NOMO-1 treated with dmso at 0.1 percent for 144 hours (cell line): ENCODE results near the gene TK2.

Source experiments
- DNase-seq: peaks from one replicate; lab custom pipeline; 2025; ENCODE audit not compliant: unreplicated experiment; lab: John Stamatoyannopoulos, UW

The TK2 gene

DNA sequence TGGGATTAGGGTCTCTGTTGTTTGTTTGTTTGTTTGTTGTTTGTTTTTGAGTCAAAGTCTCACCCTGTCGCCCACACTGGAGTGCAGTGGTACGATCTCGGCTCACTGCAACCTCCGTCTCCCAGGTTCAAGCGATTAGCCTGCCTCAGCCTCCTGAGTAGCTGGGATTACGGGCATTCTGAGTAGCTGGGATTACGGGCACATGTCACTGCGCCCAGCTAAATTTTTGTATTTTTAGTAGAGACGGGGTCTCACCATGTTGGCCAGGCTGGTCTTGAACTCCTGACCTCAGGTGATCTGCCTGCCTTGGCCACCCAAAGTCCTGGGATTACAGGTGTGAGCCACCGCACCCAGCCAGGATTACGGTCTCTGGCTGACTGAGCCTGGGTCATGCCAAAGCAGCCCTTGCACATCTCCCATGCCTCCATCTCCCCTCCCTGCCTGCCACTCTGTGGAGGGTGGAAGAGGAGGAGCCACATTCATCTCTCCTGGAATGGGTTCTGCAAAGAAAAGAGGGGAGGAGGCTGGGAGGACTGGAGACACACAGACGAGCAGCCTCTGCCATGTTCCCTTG is 63.6 kb downstream of the TK2 start:
- DNase-seq = no peak

DNA sequence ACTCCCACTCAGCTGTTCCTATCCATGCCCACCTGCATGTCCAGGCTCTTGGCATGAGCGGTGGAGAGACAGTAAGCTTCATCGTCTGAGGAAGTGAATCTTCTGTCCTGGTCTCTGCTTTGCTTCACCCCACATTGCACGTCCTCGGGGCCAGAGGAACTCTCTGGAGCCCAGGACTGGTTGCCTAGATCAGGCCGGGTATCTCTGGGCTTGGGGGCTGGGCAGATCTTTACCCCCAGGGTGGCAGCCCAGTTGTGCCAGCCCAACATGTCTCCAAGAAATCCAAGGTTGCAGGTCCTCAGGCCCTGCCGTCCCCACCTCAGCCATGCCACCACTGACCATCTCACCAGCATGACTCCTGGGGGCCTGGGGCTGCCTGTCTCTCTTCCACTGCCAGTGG is 64.5 kb downstream of the TK2 start:
- DNase-seq = no peak

DNA sequence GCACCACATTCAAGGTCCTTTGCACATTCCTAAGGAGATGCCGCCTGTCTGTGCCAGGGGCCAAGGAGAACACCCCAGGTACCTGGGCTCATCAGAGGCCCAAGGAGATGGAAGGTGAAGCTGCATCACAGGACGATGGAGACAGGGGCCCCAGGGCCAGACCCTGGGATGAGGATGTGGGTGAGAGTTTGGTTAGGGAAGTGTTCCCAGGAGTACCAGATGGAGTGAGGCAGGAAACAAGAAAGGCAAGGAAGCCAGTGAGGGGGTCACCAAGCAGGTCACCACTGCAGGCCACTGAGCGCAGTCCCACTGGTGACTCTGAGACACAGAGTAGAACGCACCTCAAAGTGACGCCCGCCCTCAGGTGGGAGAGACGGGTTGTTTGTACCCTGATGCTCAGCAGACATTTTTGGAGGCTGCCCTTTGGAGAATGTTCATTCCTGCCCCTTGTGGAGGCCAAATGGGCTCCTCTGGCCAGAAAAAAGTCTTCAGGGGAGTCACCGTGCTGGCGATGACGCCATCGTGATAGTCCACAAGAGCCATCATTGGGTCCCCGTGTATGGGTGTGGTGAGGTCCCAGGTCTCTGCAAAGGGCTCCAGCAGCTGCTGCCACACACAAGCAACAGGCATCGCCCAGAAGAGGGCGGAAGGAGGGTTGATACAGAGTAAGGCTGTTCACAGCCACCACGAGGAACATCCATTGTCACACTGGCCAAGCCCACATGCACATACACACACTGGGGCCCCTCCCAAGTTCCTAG is 65.3 kb downstream of the TK2 start:
- no peak for DNase-seq

DNA sequence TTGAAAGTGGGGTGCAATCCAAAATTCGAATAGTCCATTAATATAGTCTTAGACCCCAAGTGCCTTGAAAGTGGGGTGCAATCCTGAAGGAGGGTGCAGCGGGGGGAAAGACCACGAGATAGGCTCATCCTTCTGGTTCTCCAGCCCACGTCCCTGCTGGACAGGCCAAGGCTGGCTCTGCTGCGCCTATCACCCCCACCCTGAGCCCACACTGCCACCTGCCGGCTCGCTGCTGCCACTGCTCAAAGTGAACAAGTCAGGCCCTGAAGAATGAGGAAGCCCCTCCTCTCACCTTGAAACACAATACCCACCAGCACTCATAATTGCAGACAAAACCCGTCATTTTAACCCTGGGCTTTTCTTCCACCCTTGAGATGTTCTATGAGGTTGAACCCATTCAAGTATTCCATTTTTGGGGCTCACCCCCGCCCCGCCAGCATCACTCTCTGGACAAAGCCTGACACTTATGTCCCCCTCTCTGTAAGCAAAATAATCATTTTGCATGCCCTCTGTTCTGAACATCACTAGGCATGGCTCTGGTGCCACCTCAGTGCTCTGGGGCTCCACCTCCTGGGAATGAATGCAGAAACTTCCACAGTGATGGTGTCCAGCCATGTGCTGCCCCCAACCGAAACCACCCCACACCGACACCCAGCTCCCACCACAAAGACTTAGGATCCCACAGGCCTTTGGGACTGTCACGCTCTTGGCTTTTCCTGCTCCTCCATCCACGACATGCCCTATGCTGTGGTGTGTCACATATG is 66.1 kb downstream of the TK2 start:
- DNase-seq = peak; percentile 65

DNA sequence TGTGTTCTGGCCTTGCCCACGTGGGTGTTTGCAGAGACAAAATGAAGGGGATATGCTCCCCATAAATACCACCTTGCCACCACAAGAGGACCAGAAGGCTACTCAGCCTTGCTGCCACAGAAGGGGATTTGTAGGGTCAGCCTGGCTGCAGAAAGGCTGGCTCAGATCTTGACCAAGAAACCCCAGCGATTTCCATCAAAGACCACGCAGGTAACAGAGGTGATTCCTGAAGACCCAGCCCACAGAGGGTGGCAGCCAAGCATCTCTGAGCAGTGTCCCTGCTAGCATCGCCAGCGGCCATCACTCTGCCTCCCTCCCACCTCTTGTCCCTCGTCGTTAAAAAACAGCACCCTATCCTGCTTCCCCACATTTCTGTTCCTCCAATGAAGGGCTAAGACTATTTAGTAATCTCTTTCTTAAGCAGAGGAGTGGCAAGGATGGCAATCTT is 68.0 kb downstream of the TK2 start:
- DNase-seq = no peak

DNA sequence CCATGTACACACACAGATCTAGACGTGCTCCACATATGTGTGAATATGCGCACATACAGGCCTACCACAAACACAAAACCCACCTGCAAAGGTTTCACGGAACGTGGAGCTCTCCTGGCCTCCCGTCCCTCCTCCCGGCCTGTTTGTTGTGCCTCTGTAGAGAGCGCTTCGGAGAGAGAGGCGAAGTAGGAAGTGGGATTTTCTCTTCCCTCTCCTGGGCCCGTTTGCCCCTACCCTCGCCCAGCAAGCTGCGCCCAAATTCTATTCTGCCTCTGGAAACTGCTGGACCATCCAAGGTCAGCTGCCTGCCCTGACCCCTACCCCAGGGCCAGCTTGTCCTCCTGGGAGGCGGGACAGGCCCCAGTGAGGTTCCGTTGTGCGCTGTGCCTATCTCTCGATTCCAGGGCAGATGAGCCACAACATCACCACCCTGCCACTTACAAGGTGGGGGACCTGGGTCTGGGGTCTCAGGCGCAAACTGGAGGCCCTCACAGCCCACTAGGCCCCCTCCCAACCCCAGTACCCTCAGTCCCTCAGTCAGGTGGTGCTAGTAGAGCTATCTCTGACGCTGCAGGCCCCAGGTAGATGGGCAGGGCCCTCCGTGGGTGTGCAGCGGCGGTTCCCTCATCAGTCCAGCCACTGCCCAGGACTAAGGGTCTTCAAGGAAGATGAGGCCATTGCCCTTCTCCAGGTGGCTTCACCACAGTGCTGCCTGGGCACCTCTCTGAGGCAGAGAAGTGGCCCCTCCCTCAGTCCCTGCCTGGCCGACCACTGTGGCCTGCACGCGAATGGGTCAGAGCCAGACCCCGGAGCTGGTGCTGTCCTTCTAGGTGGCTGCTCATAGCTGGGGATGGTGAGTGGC is 68.6 kb downstream of the TK2 start:
- DNase-seq = no peak

DNA sequence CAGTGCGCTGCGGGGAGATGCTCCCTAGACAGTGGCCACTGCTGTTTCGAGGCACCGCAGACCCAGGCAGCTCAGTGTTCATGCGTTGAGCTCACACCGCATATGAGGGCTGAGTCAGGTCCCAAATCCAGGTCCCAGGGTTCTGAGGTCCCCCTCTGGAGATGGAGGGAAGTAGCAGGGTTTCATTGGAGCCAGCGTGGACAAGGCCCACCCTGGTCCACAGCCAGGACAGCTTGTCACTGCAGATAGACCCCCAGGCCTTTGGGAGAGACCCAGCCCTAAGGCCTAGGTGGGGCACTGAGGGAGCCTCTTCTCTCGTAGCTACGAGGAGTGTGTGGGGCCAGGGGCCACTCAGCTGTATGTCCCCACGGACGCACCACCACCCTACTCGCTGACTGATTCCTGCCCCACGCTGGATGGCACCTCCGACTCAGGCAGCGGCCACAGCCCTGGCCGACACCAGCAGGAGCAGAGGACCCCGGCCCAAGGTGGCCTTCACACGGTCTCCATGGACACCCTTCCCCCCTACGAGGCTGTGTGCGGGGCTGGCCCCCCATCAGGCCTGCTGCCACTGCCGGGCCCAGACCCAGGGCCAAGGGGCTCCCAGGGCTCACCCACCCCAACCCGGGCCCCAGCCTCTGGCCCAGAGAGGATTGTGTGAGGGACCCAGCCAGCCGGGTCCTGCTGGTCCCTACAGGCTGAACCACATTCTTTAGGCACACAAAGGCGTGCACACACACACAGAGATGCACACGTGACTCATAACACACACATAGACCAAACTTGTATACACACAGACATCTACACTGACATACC is 69.4 kb downstream of the TK2 start:
- DNase-seq = no peak

DNA sequence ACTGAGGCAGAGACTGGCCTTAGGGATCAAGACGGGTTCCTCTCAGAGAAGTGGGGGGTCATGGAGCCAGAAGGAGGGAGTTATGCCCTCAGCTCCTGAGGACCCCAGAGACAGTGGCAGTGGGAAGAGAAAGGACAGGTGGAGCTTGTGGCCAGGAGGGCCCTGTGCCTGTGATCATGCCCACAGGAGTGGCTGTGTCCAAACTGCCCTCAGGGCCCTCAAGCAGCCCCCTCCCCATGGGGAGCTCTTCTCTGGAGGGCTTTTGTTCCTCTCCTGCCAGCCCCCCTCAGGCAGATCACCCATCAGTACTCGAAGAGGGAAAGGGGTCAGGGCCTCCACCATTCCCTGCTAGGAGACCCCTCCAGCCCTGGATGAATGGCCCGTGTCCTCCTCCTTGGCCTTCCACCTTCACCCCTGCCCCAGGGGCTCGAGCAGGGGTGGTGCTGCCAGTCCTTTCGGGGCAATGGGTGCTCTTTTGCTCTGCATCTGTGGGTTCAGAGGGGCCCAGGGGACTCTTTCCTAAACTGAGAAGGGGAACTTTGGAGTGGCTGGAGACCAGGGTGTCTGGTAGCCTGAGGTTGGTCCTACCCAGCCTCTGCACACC is 70.2 kb downstream of the TK2 start:
- DNase-seq = no peak

DNA sequence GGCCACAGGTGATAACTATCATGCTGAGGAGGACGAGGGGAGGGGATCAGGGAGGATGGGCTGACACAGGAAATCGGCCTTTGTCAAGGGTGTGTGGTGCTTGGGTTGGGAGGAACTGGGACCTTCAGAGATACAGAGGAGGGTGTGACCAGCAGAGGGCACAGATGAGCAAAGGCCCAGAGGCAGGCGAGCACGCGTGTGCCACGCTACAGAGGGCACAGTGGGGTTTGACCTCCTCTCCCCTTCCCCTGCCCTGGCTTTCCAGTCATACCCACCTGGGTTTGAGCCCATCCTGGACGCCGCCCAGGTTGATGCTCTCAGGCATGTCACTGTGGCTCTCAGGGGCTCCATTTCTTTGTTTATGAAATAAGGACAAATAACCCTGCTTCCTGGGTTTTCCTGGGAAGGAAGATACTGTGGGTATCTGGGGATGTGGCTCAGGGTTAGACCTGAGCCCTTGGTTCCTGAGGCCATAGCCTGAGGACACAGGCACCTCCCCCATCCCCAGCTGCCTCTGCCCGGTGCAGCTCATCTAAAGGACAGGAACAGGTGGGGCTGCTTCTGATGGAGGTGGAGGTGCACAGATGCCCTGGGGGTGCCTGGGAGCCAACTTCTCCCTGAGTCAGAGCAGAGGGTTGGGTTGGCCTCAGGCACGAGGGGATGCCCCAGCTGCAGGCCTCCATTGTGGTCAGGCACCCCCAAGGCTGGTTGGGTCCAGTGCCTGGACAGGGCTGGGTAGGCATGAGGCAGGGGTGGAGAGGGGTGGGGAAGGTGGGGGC is 71.0 kb downstream of the TK2 start:
- DNase-seq = peak; percentile 71

DNA sequence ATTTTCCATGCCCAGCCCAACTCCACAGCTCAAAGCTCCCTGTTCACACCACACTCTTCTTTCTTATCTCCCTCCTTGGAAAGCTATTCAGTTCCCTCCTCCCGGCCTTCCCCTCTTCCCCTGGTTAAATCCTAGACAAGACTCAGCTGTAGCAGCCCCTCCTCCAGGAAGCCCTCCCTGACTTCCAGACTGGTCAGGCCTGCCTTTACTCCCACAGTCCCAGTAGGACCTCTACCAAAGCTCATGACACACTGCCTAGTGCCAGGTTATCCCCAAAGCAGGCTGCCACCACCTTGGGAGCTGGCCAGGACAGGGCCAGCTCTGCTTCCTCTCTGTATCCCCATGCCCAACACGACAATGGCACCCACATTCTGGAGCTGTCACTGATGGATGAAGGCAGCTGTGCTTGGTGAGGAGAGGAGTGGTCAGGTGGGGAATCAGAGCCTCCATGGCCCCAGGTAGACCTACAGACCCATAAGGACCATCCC is 72.8 kb downstream of the TK2 start:
- no peak for DNase-seq

DNA sequence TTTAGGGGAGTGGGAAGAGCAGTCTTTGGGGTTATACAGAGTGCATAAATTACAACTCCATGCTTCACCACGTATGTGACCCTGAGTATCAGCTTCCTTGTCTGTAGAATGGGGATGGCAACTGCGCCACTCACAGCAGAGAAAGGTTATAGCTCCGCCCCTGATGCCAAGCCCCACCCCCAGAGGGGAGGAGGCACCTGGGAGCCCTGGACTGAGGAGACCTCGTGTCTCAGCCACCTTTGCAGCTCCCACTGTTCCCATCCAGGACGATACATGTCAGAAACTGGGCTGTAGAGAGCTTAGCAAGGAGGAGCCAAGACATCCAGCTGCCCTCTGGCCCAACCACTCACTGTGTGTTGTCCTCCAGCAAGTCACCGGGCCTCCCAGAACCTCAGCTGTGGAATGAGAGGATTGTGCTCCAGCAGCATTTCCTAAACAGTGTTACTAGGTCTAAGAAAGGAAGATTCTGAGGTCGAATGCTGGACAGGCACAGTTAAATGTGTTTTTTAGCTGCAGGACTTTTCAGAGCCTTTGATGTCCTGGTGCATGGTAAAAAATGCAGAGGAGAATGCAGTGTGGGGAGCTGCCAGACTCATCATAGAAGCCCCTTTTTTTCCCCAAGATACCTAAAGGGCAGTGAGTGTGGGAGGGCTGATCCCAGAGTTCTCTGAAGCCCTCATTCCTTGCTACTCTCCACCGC is 73.4 kb downstream of the TK2 start:
- DNase-seq = no peak

DNA sequence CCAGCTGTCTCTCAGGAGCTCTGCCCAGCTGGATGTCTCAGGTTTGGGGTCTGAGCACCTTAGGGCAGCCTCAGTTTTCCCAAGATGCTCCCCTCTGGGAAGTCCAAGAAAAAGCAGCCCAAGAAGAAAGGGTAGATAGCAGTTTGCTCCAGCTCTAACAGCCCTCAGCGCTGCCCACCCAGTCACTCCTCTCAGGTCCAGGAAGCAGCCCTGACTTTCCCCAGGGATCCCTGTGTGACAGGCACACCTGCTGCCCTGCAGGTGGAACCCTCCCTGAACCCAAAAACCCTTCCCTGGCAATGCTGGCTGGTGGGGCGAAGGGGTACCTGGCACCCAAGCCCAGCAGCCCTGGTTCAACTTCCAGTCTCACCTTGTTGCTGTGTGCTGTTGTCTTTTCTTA is 74.7 kb downstream of the TK2 start:
- no peak for DNase-seq

DNA sequence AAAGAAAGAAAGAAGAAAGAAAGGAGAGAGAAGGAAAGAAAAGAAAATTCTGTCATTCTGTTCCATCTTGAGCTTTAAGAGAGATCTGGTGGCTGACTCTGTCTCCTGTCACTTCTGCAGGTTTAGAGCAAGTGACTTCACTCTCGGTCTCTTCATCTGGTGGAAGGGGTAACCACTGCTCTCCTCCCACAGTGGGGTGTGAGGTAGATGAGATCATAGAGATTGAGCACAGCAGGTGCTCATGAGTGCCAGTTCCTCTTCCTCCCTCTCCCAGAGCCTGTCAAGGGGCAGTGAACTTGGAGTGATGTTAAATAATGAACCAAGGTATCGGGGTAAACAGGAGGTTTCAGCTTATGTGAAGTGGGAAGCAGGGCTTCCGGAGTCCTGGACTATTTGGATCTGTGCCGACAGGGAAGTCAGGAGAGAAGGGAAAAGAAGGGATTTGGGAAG is 75.1 kb downstream of the TK2 start:
- peak; percentile 19 for DNase-seq

DNA sequence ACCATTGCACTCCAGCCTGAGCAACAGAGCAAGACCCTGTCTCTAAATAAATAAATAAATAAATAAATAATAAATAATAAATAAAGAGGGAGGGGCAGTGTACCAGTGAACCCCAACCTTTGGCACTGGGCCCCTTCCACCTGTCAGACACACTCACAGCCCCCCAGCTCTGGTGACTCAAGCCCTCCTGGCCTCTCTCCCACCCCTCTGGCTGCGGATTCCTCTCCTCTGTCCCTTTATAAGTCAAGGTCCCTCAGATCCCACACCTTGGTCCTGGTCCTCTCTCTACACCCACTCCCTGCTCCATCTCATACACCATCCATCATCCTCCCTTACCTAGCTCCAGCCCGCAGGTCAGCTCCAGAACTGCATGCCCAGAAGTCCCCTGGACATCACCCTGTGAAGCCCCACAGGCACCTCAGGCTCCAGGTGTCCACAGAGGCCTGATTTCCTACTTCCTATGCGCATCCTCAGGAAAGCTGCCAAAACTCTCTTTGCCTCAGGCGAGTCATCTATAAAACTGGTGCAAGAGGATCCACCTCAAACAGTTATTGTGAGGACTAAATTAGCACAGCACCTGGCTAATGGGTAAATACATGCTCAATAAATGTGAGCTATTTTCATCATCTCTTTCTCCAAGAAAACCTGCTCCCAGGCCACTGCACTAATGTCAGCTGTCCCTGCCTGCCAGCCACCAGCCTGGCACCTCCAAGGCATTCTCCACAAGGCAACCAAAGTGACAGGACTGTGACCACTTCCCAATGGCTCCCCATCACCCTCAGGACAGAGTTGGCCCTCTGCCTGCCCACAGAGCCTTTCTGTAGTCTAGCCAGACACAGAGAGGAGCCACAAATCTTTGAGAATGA is 76.0 kb downstream of the TK2 start:
- no peak for DNase-seq

DNA sequence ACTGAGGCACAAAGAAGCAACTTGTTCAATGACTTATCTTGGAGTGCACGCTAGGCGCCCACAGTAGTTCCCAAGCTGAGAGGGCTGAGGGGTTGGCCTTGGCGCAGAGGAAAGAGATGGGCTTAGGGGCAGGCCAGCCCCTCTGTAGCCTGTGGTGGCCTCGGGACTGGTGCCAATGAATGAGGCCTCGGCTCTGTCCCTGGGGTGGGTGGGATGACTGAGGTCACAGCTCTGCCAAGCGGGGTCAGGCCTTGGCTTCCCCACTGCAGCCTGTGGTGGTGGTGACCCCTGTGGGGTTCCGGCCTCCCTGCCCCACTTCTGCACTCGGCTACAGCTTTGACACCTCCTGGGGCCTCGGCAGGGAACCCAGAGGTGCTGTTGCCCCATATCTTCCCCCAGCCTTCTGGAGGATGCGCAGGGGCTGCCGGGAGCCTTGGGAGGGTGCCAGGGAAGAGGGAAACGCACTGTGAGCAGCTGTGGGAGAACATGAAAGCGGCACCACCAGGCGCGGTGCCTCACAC is 76.8 kb downstream of the TK2 start:
- DNase-seq = no peak

DNA sequence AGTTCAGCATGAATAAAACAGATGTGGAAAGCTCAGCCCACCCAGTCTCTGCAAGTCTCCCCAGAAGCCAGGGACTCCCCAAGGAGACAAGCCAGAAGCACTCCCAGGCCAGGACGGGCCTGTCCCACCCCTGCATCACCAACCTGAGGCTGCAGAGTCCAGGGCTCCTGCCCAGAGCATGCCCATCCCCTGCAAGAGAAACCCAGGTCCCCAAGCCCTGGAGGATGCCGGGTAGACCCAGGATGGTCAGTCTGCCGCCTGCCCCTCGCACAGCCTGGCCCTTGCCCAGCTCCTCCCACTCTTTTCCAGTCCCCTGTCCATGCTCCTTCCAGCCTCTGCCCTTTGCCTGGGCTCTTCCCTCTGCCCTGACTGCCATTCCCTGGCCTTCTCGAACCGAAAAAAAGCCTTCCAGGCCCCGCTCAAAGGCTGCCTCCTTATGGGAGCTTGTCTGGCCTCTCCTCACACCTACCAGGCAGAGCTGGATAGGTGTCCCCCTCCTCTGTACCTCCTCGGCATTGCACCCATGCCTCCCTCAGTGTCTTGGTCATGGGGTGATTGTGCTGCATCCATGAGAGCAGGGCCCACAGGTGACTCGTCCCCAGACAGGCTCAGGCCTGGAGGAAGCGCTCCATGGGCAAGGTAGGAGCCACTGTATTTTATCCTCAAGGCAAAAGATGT is 78.1 kb downstream of the TK2 start:
- DNase-seq = no peak

DNA sequence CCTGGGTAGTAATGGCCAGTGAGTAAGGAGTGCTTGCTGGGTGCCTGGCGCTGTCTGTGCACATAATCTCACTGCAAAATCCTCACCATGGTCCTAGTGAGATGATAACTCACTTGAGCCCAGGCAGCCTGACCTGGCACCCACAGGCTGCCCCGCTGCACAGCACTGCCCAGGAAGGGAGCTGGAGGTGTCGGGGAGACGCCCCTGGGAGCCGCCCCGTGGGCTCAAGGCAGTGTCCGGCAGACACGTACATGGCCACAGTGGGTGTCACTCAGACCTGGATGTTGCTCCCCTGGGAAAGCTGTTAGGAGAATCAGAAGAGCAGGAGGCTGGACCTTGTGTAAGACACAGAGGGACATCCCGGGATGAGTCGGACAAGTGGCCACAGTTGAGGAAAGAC is 78.7 kb downstream of the TK2 start:
- DNase-seq = no peak
